ENCODE data around the gene SCD5. TPM values are rescaled to one million over a fixed set of nuclear protein-coding genes. Genes with fewer than 3 reads are reported as not detected.

Gene SCD5
- total and polyA plus RNA-seq, 11 donors = 1.4 to 6.8 (median 2.5) TPM

- H3K27me3 ChIP-seq = no peaks in the 10 kb centered on the region
- WGBS, 4 donors = 53 to 65% (median 56%) methylated on average over 4 of the region's 4 CpGs
- ATAC-seq = no peak
- H3K4me1 ChIP-seq = peaks cover 0 to 12% (median 0%) of the 10 kb centered on the region in 12 donors
- H3K9me3 ChIP-seq = no peaks in the 10 kb centered on the region
- no peak overlapping the region for H3K4me3 ChIP-seq
- no peak for DNase-seq
- no peak for TF ChIP-seq CTCF (IDR thresholded peaks at IDR 0.05)
- TF ChIP-seq POLR2A (IDR thresholded peaks at IDR 0.05) = no peak
- intact Hi-C loops (cut with DNase I) = no loop called here
- H3K27ac ChIP-seq = no peak overlapping the region
- H3K36me3 ChIP-seq = no peaks in the 10 kb centered on the region
Measured at GRCh38 chr4:82710197-82710929, 88.2 kb downstream of the SCD5 start.

GRCh38 chr4:82708982-82709381 lies 89.6 kb downstream of the SCD5 start:
- WGBS, 4 donors = 78 to 89% (median 83%) methylated on average over 1 of the region's 1 CpG
- no peak for TF ChIP-seq CTCF (IDR thresholded peaks at IDR 0.05)
- no peak for TF ChIP-seq POLR2A (IDR thresholded peaks at IDR 0.05)
- intact Hi-C loops (cut with DNase I) = no loop called here

GRCh38 chr4:82706349-82707000 lies 92.1 kb downstream of the SCD5 start:
- H3K4me3 ChIP-seq = no peak overlapping the region
- intact Hi-C loops (cut with DNase I) = no loop called here
- TF ChIP-seq CTCF (IDR thresholded peaks at IDR 0.05) (no peak), POLR2A (IDR thresholded peaks at IDR 0.05) (no peak)
- H3K27me3 ChIP-seq = no peaks in the 10 kb centered on the region
- DNase-seq = no peak
- peaks cover 0 to 3% (median 0%) of the 10 kb centered on the region in 9 donors for H3K36me3 ChIP-seq
- peak overlapping the region in 3 of 12 donors; percentile 6 to 41 (median 13) for H3K27ac ChIP-seq
- 85 to 86% (median 86%) methylated on average over 3 of the region's 3 CpGs for WGBS, 4 donors
- H3K4me1 ChIP-seq = peaks cover 0 to 10% (median 0%) of the 10 kb centered on the region in 12 donors
- ATAC-seq = peak in 3 of 4 donors; percentile 41 to 65 (median 65)
- H3K9me3 ChIP-seq = no peaks in the 10 kb centered on the region

More at GRCh38 chr4:82708982-82709381, 89.6 kb downstream of the SCD5 start:
- no peak for ATAC-seq
- Histone ChIP-seq H3K4me1 (peaks cover 0 to 10% (median 0%) of the 10 kb centered on the region in 12 donors), H3K4me3 (no peak overlapping the region), H3K27me3 (no peaks in the 10 kb centered on the region), H3K9me3 (no peaks in the 10 kb centered on the region), H3K36me3 (no peaks in the 10 kb centered on the region), H3K27ac (no peak overlapping the region)
- DNase-seq = no peak

GRCh38 chr4:82705928-82706300 lies 92.7 kb downstream of the SCD5 start:
- WGBS, 4 donors = 76 to 89% (median 84%) methylated on average over 1 of the region's 1 CpG

More at GRCh38 chr4:82705928-82706300, 92.7 kb downstream of the SCD5 start:
- Histone ChIP-seq H3K4me3 (no peak overlapping the region), H3K27me3 (no peaks in the 10 kb centered on the region), H3K4me1 (peaks cover 0 to 10% (median 0%) of the 10 kb centered on the region in 12 donors), H3K9me3 (no peaks in the 10 kb centered on the region), H3K27ac (peak overlapping the region in 1 of 12 donors; percentile 13), H3K36me3 (peaks cover 0 to 3% (median 0%) of the 10 kb centered on the region in 9 donors)
- intact Hi-C loops (cut with DNase I) = no loop called here
- no peak for TF ChIP-seq POLR2A (IDR thresholded peaks at IDR 0.05)
- TF ChIP-seq CTCF (IDR thresholded peaks at IDR 0.05) = no peak
- DNase-seq (no peak), ATAC-seq (no peak)
